K562 (cell line): ENCODE measurements around the gene HP1BP3. TPM values are rescaled to one million over a fixed set of nuclear protein-coding genes. Genes with fewer than 3 reads are reported as not detected.

ENCODE experiments used
- ATF3 ChIP-seq, 2 experiments: fragments of 450-650 bp in 1 of 2; sonication (generic) in 1 of 2; formaldehyde crosslinking in 1 of 2; IDR thresholded peaks in 1 of 2; conservative IDR thresholded peaks in 1 of 2; 2 replicates each; pipeline versions ENCODE4 v1.6.1 to v1.8.1; 2016 to 2023; ENCODE audit warnings: mild to moderate bottlenecking in 2 of 2, moderate library complexity in 2 of 2, inconsistent platforms in 1 of 2, missing genetic modification reagents in 1 of 2
- CTBP1 ChIP-seq: fragments of 450-650 bp; IDR thresholded peaks from 2 replicates; pipeline ENCODE4 v1.6.1; 2016; ENCODE audit warnings: borderline replicate concordance
- CTCF ChIP-seq, 3 experiments: IDR thresholded peaks in 2 of 3; conservative IDR thresholded peaks in 1 of 3; 2 replicates each; pipeline ENCODE4 v1.5.1; 2011 to 2012; ENCODE audit warnings: low read length in 3 of 3, mild to moderate bottlenecking in 3 of 3, control low read depth in 2 of 3, improper control_type of control experiment in 1 of 3, inconsistent platforms in 1 of 3, low read depth in 1 of 3, mixed read lengths in 1 of 3, moderate library complexity in 1 of 3; ENCODE audit not compliant: insufficient read depth in 2 of 3
- DACH1 ChIP-seq: fragments of 450-650 bp; IDR thresholded peaks from 2 replicates; pipeline ENCODE4 v1.6.1; 2018; ENCODE audit not compliant: partially characterized antibody
- DPF2 ChIP-seq: fragments of 450-650 bp; IDR thresholded peaks from 2 replicates; pipeline ENCODE4 v1.6.1; 2016
- ESRRA ChIP-seq: fragments of 450-650 bp; IDR thresholded peaks from 2 replicates; pipeline ENCODE4 v1.6.1; 2014; ENCODE audit warnings: low read depth, mild to moderate bottlenecking, moderate library complexity, borderline replicate concordance
- FOS ChIP-seq: IDR thresholded peaks from 3 replicates; pipeline ENCODE4 v1.6.1; 2011; ENCODE audit not compliant: insufficient read length; ENCODE audit errors: extremely low read depth
- HLTF ChIP-seq: fragments of 450-650 bp; IDR thresholded peaks from 2 replicates; pipeline ENCODE4 v1.6.1; 2016
- ID3 ChIP-seq, 2 experiments: fragments of 250-450 bp in 1 of 2; fragments of 450-650 bp in 1 of 2; sonication (Bioruptor Pico) in 1 of 2; IDR thresholded peaks; 2 replicates each; pipeline versions ENCODE4 v1.6.1 to v1.8.0; 2016 to 2021; ENCODE audit warnings: mild to moderate bottlenecking in 2 of 2, moderate library complexity in 2 of 2, missing compliant biosample characterization in 1 of 2, missing genetic modification characterization in 1 of 2
- NFIC ChIP-seq: fragments of 450-650 bp; IDR thresholded peaks from 2 replicates; pipeline ENCODE4 v1.6.1; 2017; ENCODE audit warnings: mild to moderate bottlenecking, inconsistent platforms
- NR2C1 ChIP-seq, 2 experiments: fragments of 450-650 bp; IDR thresholded peaks; 2 replicates each; pipeline ENCODE4 v1.6.1; 2017; ENCODE audit warnings: mild to moderate bottlenecking in 2 of 2, antibody characterized with exemption in 1 of 2, inconsistent platforms in 1 of 2, missing compliant biosample characterization in 1 of 2, missing genetic modification characterization in 1 of 2
- NUFIP1 ChIP-seq: fragments of 450-650 bp; IDR thresholded peaks from 2 replicates; pipeline ENCODE4 v1.6.1; 2018; ENCODE audit not compliant: partially characterized antibody
- PHF21A ChIP-seq: fragments of 450-650 bp; IDR thresholded peaks from 2 replicates; pipeline ENCODE4 v1.6.1; 2017; ENCODE audit warnings: low read depth, borderline replicate concordance
- PHTF2 ChIP-seq: fragments of 250-450 bp; sonication (Bioruptor Pico); IDR thresholded peaks from 2 replicates; pipeline ENCODE4 v1.5.0; 2021; ENCODE audit warnings: mild to moderate bottlenecking
- PML ChIP-seq: IDR thresholded peaks from 2 replicates; pipeline ENCODE4 v1.6.1; 2012; ENCODE audit warnings: low read length, inconsistent platforms
- RB1 ChIP-seq: fragments of 450-650 bp; IDR thresholded peaks from 2 replicates; pipeline ENCODE4 v1.6.1; 2017; ENCODE audit warnings: low read depth, mild to moderate bottlenecking
- SP1 ChIP-seq: sonication (generic); formaldehyde crosslinking; IDR thresholded peaks from 2 replicates; pipeline ENCODE4 v1.8.1; 2022; ENCODE audit warnings: mild to moderate bottlenecking, missing genetic modification reagents
- SRSF7 ChIP-seq: fragments of 200-400 bp; formaldehyde crosslinking; optimal IDR thresholded peaks from 2 replicates; pipeline ENCODE3; 2017; ENCODE audit warnings: mild to moderate bottlenecking, low read depth, low read length
- TCF7 ChIP-seq: sonication (generic); IDR thresholded peaks from 2 replicates; pipeline ENCODE4 v1.6.1; 2016; ENCODE audit warnings: antibody characterized with exemption, borderline replicate concordance
- TEAD1 ChIP-seq, 2 experiments: fragments of 450-650 bp in 1 of 2; sonication (generic) in 1 of 2; formaldehyde crosslinking; IDR thresholded peaks; 2 replicates each; pipeline versions ENCODE4 v1.4.0 to v1.8.0; 2020 to 2022; ENCODE audit warnings: mild to moderate bottlenecking in 2 of 2, missing genetic modification reagents in 1 of 2
- TOE1 ChIP-seq, 2 experiments: fragments of 450-650 bp in 1 of 2; sonication (generic) in 1 of 2; formaldehyde crosslinking in 1 of 2; IDR thresholded peaks; 2 replicates each; pipeline versions ENCODE4 v1.7.1 to v1.8.0; 2016 to 2022; ENCODE audit warnings: borderline replicate concordance in 2 of 2, mild to moderate bottlenecking in 2 of 2, antibody characterized with exemption in 1 of 2, inconsistent platforms in 1 of 2, low read depth in 1 of 2, missing genetic modification reagents in 1 of 2, moderate library complexity in 1 of 2
- ZNF217 ChIP-seq: sonication (generic); formaldehyde crosslinking; IDR thresholded peaks from 2 replicates; pipeline ENCODE4 v1.8.0; 2022; ENCODE audit warnings: mild to moderate bottlenecking, missing genetic modification reagents
- ZNF785 ChIP-seq: fragments of 250-450 bp; sonication (Bioruptor Pico); IDR thresholded peaks from 2 replicates; pipeline ENCODE4 v1.4.0; 2020; ENCODE audit warnings: mild to moderate bottlenecking
- ZSCAN32 ChIP-seq: fragments of 450-650 bp; formaldehyde crosslinking; IDR thresholded peaks from 2 replicates; pipeline ENCODE4 v1.4.0; 2020; ENCODE audit warnings: mild to moderate bottlenecking, moderate library complexity
- polyA plus RNA-seq, 8 experiments: library from polyadenylated mRNA; depleted of rRNA in 4 of 8; stranded (reverse) in 5 of 8; unstranded in 3 of 8; fragments of >200 nt; fragmentation: Nextera tagmentation in 2 of 8; fragmentation: Illumina TruSeq in 1 of 8; extraction: Ambion mirVana in 2 of 8; extraction: Trizol in 1 of 8; gene quantifications; 2 replicates each; pipeline versions ENCODE4 v1.2.1 to v1.2.3, GENCODE V29; 2011 to 2014; ENCODE audit warnings: inconsistent platforms in 1 of 8, missing spikeins in 1 of 8
- total RNA-seq, 7 experiments: library from RNA; depleted of rRNA in 6 of 7; stranded (reverse); fragments of >200 nt in 6 of 7; fragmentation: Illumina TruSeq in 2 of 7; extraction: Trizol in 2 of 7; gene quantifications; 2 replicates each; pipeline versions ENCODE4 v1.2.1 to v1.2.3, GENCODE V29; 2011 to 2021; ENCODE audit warnings: low replicate concordance in 1 of 7

Gene HP1BP3
- total and polyA plus RNA-seq, 9 of the 15 experiments (the other 6 are each of a cell fraction or from before 2014, with no cell fraction given) = 57.3 to 513 (median 240) TPM

GRCh38 chr1:20732588-20733359 is 54.3 kb downstream of the HP1BP3 start, which contains the start of gene SH2D5 (continued):
- no peak for TF ChIP-seq NR2C1 (IDR thresholded peaks at IDR 0.05)
- 0 out of 2 replicates have a peak, but pooled peaks have one; percentile 9 for TF ChIP-seq NR2C1 (tag; IDR thresholded peaks at IDR 0.05)
- TF ChIP-seq NUFIP1 = no peak
- TF ChIP-seq ID3 (CRISPR knock-in tag; IDR thresholded peaks at IDR 0.05) = no peak
- no peak for TF ChIP-seq ID3 (tag; IDR thresholded peaks at IDR 0.05)
- peak; percentile 44 for TF ChIP-seq DACH1
- peak; percentile 56; the same call in 1 of the 2 replicates for TF ChIP-seq RB1
- TF ChIP-seq CTBP1 = peak; percentile 64
- peak; percentile 61; the same call in 1 of the 2 replicates for TF ChIP-seq SP1 (CRISPR knock-in tag)
- TF ChIP-seq PHF21A = peak; percentile 64; the same call in 1 of the 2 replicates
- no peak for TF ChIP-seq PHTF2
- TF ChIP-seq TOE1 (IDR thresholded peaks at IDR 0.05; ENCODE audit: borderline replicate concordance) = peak; percentile 87; the same call in 1 of the 2 replicates
- TF ChIP-seq TOE1 (CRISPR knock-in tag; IDR thresholded peaks at IDR 0.05; ENCODE audit: borderline replicate concordance, low read depth) = no peak
- TF ChIP-seq ZNF785 (CRISPR knock-in tag) = no peak
- peak; percentile 72 for TF ChIP-seq NFIC
- no peak for TF ChIP-seq ESRRA
- no peak for TF ChIP-seq SRSF7
- no peak for TF ChIP-seq TCF7
- peak; percentile 89 for TF ChIP-seq ATF3 (IDR thresholded peaks at IDR 0.05)
- TF ChIP-seq ATF3 (CRISPR knock-in tag; conservative IDR thresholded peaks at IDR 0.05) = peak; percentile 81
- no peak for TF ChIP-seq ZNF217 (CRISPR knock-in tag)
- peak in 1 of 2 experiments; percentile 41; a peak in 2 of 4 replicates for TF ChIP-seq TEAD1 (CRISPR knock-in tag; IDR thresholded peaks at IDR 0.05)
- TF ChIP-seq HLTF = no peak
- peak; percentile 44; the same call in 1 of the 2 replicates for TF ChIP-seq DPF2
- no peak for TF ChIP-seq PML
- TF ChIP-seq CTCF (IDR thresholded peaks at IDR 0.05 in 2 of 3, conservative IDR thresholded peaks at IDR 0.05 in 1 of 3; ENCODE audit: insufficient read depth in 2 of 3, low read depth in 1 of 3, low read length in 3 of 3) = peak; percentile 52 to 69 (median 68)
- TF ChIP-seq FOS = peak; percentile 31
- TF ChIP-seq ZSCAN32 (CRISPR knock-in tag) = no peak
